H1 (cell line): ENCODE data around the gene PRKN. TPM values are rescaled to one million over a fixed set of nuclear protein-coding genes. Genes with fewer than 3 reads are reported as not detected.

ENCODE experiments used
- EGR1 ChIP-seq: IDR thresholded peaks from 2 replicates; pipeline ENCODE4 v1.6.1; 2011; ENCODE audit warnings: low read depth, low read length, borderline replicate concordance
- KDM5A ChIP-seq: fragments of 200-600 bp; IDR thresholded peaks from 2 replicates; pipeline ENCODE4 v1.7.1; 2012; ENCODE audit warnings: mild to moderate bottlenecking, low read length, inconsistent platforms, mixed read lengths
- SAP30 ChIP-seq: fragments of 300-600 bp; sonication (generic); IDR thresholded peaks from 2 replicates; pipeline ENCODE4 v1.7.1; 2012; ENCODE audit warnings: low read length, moderate library complexity, mild to moderate bottlenecking, inconsistent platforms; ENCODE audit not compliant: insufficient read depth, insufficient replicate concordance
- TEAD4 ChIP-seq: IDR thresholded peaks from 2 replicates; pipeline ENCODE4 v1.6.1; 2012; ENCODE audit warnings: low read depth, low read length, inconsistent platforms, mixed read lengths
- ZNF274 ChIP-seq: IDR thresholded peaks from 2 replicates; pipeline ENCODE4 v1.7.0; 2012; ENCODE audit warnings: low read length, borderline replicate concordance; ENCODE audit errors: extremely low read depth
- polyA plus RNA-seq, 7 experiments: library from polyadenylated mRNA; depleted of rRNA in 3 of 7; stranded (reverse) in 5 of 7; unstranded in 2 of 7; fragments of >200 nt in 5 of 7; fragments of 200-250 nt in 2 of 7; gene quantifications; 1 replicate in 5 of 7; 2 replicates in 1 of 7; 4 replicates in 1 of 7; pipeline versions ENCODE4 v1.2.1 to v1.2.3, GENCODE V29; 2011 to 2013; ENCODE audit warnings: missing spikeins in 2 of 7, mixed read lengths in 2 of 7
- total RNA-seq: library from RNA; stranded (reverse); fragmentation: NEBNext Ultra II Directional; extraction: Animal tissue kit (Norgen Biotek cat#: 25700); gene quantifications from 2 replicates; pipeline ENCODE4 v1.2.1, GENCODE V29; 2021

The PRKN gene
- total and polyA plus RNA-seq, 2 of the 8 experiments (the other 6 are each of a cell fraction or from before 2014, with no cell fraction given), result 0.13 to 0.29 TPM

- TF ChIP-seq SAP30 (no peak), KDM5A (no peak), EGR1 (no peak), ZNF274 (no peak), TEAD4 (no peak)
These were observed 488.2 kb downstream of the PRKN start (continued) for GRCh38 chr6:162239330-162239729.
